Brain microvascular endothelial cell (primary cell): ENCODE data around the gene EEFSEC.
A peak's percentile ranks its signal among the peaks of the same experiment; 100 is the strongest.

Experiments
- DNase-seq: peaks from one replicate; pipeline ENCODE4 v3.0.0-alpha.2; 2020
- H3K27ac ChIP-seq: fragments of 250-450 bp; sonication (Bioruptor Pico); 2 replicates; pipeline ENCODE4 v1.5.1; 2020; ENCODE audit warnings: mild to moderate bottlenecking, moderate library complexity
- H3K27me3 ChIP-seq: fragments of 250-450 bp; sonication (Bioruptor Pico); replicated peaks from 2 replicates; pipeline ENCODE4 v1.5.1; 2020; ENCODE audit warnings: mild to moderate bottlenecking
- H3K36me3 ChIP-seq: fragments of 250-450 bp; sonication (Bioruptor Pico); replicated peaks from 2 replicates; pipeline ENCODE4 v1.5.1; 2020; ENCODE audit warnings: mild to moderate bottlenecking
- H3K4me3 ChIP-seq: 2 replicates; pipeline ENCODE4 v1.5.1; 2011; ENCODE audit warnings: low read depth, mild to moderate bottlenecking, control low read depth, low read length, moderate library complexity
- CTCF ChIP-seq: IDR thresholded peaks from 2 replicates; pipeline ENCODE4 v1.5.1; 2011; ENCODE audit warnings: low read depth, mild to moderate bottlenecking, moderate library complexity, low read length, control low read depth, inconsistent platforms; ENCODE audit errors: missing control alignments
- in situ Hi-C: cut with HindIII; loops from 2 replicates; pipeline ENCODE4 v1.10.0; 2017; ENCODE audit warnings: low sequenced_read_pairs, low pct_ligation_motif_present

EEFSEC gene

GRCh38 chr3:128416578-128417211, 263.4 kb downstream of the EEFSEC start:
- Histone ChIP-seq H3K27ac (no peak overlapping the region), H3K27me3 (peaks cover 3% of the 10 kb centered on the region), H3K4me3 (no peak overlapping the region), H3K36me3 (no peaks in the 10 kb centered on the region)
- in situ Hi-C loops: no loop called here
- TF ChIP-seq CTCF: no peak
- peak; percentile 89 for DNase-seq

GRCh38 chr3:128418900-128419299, 265.6 kb downstream of the EEFSEC start:
- peaks cover 11% of the 10 kb centered on the region for H3K27me3 ChIP-seq
- no peak for TF ChIP-seq CTCF

GRCh38 chr3:128419311-128419710, 266.0 kb downstream of the EEFSEC start:
- TF ChIP-seq CTCF: no peak
- Histone ChIP-seq H3K27me3 (peaks cover 12% of the 10 kb centered on the region), H3K27ac (no peak overlapping the region), H3K36me3 (no peaks in the 10 kb centered on the region), H3K4me3 (no peak overlapping the region)
- DNase-seq: no peak
- in situ Hi-C loops: no loop called here

More at GRCh38 chr3:128418900-128419299, 265.6 kb downstream of the EEFSEC start:
- Histone ChIP-seq H3K36me3 (no peaks in the 10 kb centered on the region), H3K27ac (no peak overlapping the region), H3K4me3 (no peak overlapping the region)
- in situ Hi-C loops: no loop called here
- no peak for DNase-seq

GRCh38 chr3:128420289-128420688, 267.0 kb downstream of the EEFSEC start:
- DNase-seq: no peak
- Histone ChIP-seq H3K27me3 (peaks cover 13% of the 10 kb centered on the region), H3K36me3 (no peaks in the 10 kb centered on the region), H3K27ac (no peak overlapping the region), H3K4me3 (no peak overlapping the region)
- in situ Hi-C loops: no loop called here
- no peak for TF ChIP-seq CTCF

- Histone ChIP-seq H3K36me3 (no peaks in the 10 kb centered on the region), H3K27me3 (peaks cover 13% of the 10 kb centered on the region), H3K27ac (no peak overlapping the region), H3K4me3 (no peak overlapping the region)
- in situ Hi-C loops: no loop called here
- no peak for DNase-seq
- no peak for TF ChIP-seq CTCF
These were observed 267.6 kb downstream of the EEFSEC start for GRCh38 chr3:128420720-128421438.

GRCh38 chr3:128421439-128421836, 268.2 kb downstream of the EEFSEC start:
- no peak overlapping the region for H3K27ac ChIP-seq
- in situ Hi-C loops: no loop called here
- no peaks in the 10 kb centered on the region for H3K36me3 ChIP-seq
- TF ChIP-seq CTCF: no peak
- H3K4me3 ChIP-seq: no peak overlapping the region
- no peak for DNase-seq
- H3K27me3 ChIP-seq: peaks cover 13% of the 10 kb centered on the region
